H1 (cell line): Measurements from ENCODE around the gene CTNND2. TPM values are rescaled to one million over a fixed set of nuclear protein-coding genes. Genes with fewer than 3 reads are reported as not detected.

Source experiments
- CTCF ChIA-PET: fragments of 300-600 bp; sonication (Branson Sonifier 250); formaldehyde crosslinking; loops from one replicate; lab custom pipeline; 2021; ENCODE audit not compliant: partially characterized antibody; lab: Charles Lee
- POLR2A ChIA-PET: fragments of 300-600 bp; sonication (Branson Sonifier 250); formaldehyde crosslinking; loops from one replicate; lab custom pipeline; 2021; ENCODE audit warnings: inconsistent platforms; ENCODE audit not compliant: partially characterized antibody; lab: Charles Lee
- DNase-seq, 2 experiments: peaks; one replicate each; pipeline versions ENCODE4 v3.0.0 to v3.0.0-alpha.2; 2010 to 2022; ENCODE audit warnings: low spot score in 2 of 2, low read depth in 1 of 2, mixed read lengths in 1 of 2
- FAIRE-seq: peaks from 2 replicates; lab custom pipeline; 2011; peaks lifted over from hg19 to GRCh38; lab: Jason Lieb, UNC
- H2AFZ ChIP-seq: 2 replicates; pipeline ENCODE4 v1.8.1; 2012; ENCODE audit warnings: low read length, inconsistent platforms
- H2AK5ac ChIP-seq: 2 replicates; pipeline ENCODE4 v1.6.1; 2013; ENCODE audit warnings: low read depth, low read length
- H2BK120ac ChIP-seq: replicated peaks from 2 replicates; pipeline ENCODE3; 2013; ENCODE audit warnings: low read depth, low read length, inconsistent platforms
- H2BK12ac ChIP-seq: 2 replicates; pipeline ENCODE4 v1.6.1; 2013; ENCODE audit warnings: low read depth, low read length
- H2BK15ac ChIP-seq: 2 replicates; pipeline ENCODE4 v1.6.1; 2013; ENCODE audit warnings: low read length
- H2BK20ac ChIP-seq: 2 replicates; pipeline ENCODE4 v1.6.1; 2013; ENCODE audit warnings: low read length
- H2BK5ac ChIP-seq: 2 replicates; pipeline ENCODE4 v1.6.1; 2013; ENCODE audit warnings: low read depth, low read length
- H3K14ac ChIP-seq: 2 replicates; pipeline ENCODE4 v1.6.1; 2013; ENCODE audit warnings: inconsistent platforms; ENCODE audit not compliant: insufficient read length
- H3K18ac ChIP-seq: 2 replicates; pipeline ENCODE4 v1.6.1; 2013; ENCODE audit warnings: low read length; ENCODE audit errors: extremely low read depth
- H3K23ac ChIP-seq: 2 replicates; pipeline ENCODE4 v1.6.1; 2013; ENCODE audit warnings: inconsistent platforms; ENCODE audit not compliant: insufficient read length
- H3K23me2 ChIP-seq: 2 replicates; pipeline ENCODE4 v1.6.1; 2013; ENCODE audit warnings: low read depth, low read length
- H3K27ac ChIP-seq: 2 replicates; pipeline ENCODE4 v1.6.1; 2011; ENCODE audit warnings: low read depth, low read length, inconsistent platforms
- H3K27me3 ChIP-seq, 4 experiments: replicated peaks in 1 of 4; 1 replicate in 1 of 4; 2 replicates in 3 of 4; pipeline versions ENCODE4 v1.6.1 to v1.8.1; 2011 to 2013; ENCODE audit warnings: low read length in 3 of 4, mild to moderate bottlenecking in 3 of 4, inconsistent platforms in 2 of 4, mixed read lengths in 2 of 4, moderate library complexity in 1 of 4; ENCODE audit not compliant: control insufficient read depth in 3 of 4, insufficient read depth in 3 of 4; ENCODE audit errors: extremely low read depth in 1 of 4
- H3K36me3 ChIP-seq, 4 experiments: 2 replicates each; pipeline versions ENCODE4 v1.6.1 to v1.8.1; 2011 to 2013; ENCODE audit warnings: mild to moderate bottlenecking in 4 of 4, low read length in 3 of 4, moderate library complexity in 2 of 4, control low read depth in 1 of 4, inconsistent platforms in 1 of 4; ENCODE audit not compliant: insufficient read depth in 4 of 4, control insufficient read depth in 2 of 4
- H3K4ac ChIP-seq: replicated peaks from 2 replicates; pipeline ENCODE3; 2013; ENCODE audit warnings: low read length, low read depth, mixed read lengths, inconsistent platforms; ENCODE audit not compliant: insufficient read length
- H3K4me1 ChIP-seq, 4 experiments: replicated peaks in 1 of 4; 1 replicate in 1 of 4; 2 replicates in 3 of 4; pipeline versions ENCODE4 v1.6.1 to v1.8.1; 2011 to 2013; ENCODE audit warnings: low read length in 3 of 4, inconsistent platforms in 2 of 4, mixed read lengths in 1 of 4; ENCODE audit not compliant: insufficient read depth in 4 of 4, control insufficient read depth in 3 of 4
- H3K4me2 ChIP-seq, 2 experiments: 2 replicates each; pipeline versions ENCODE4 v1.6.1 to v1.8.1; 2011 to 2013; ENCODE audit warnings: low read depth in 2 of 2, low read length in 2 of 2, control low read depth in 1 of 2, inconsistent platforms in 1 of 2, mild to moderate bottlenecking in 1 of 2; ENCODE audit not compliant: insufficient read depth in 1 of 2
- H3K4me3 ChIP-seq, 4 experiments: fragments of 200-600, 300-600 bp in 1 of 4; sonication (generic), shearing (Covaris generic), sonication (Bioruptor Twin) in 1 of 4; 2 replicates each; pipeline versions ENCODE4 v1.5.1 to v1.8.1; 2011 to 2016; ENCODE audit warnings: low read length in 4 of 4, low read depth in 3 of 4, control low read depth in 2 of 4, inconsistent platforms in 2 of 4, mild to moderate bottlenecking in 2 of 4, mixed read lengths in 1 of 4, moderate library complexity in 1 of 4; ENCODE audit not compliant: insufficient read depth in 2 of 4; ENCODE audit errors: extremely low read depth in 1 of 4
- H3K56ac ChIP-seq: replicated peaks from 2 replicates; pipeline ENCODE3; 2013; ENCODE audit warnings: low read depth, mild to moderate bottlenecking, mixed read lengths, low read length, inconsistent platforms; ENCODE audit not compliant: insufficient read length
- H3K79me1 ChIP-seq: 2 replicates; pipeline ENCODE4 v1.6.1; 2013; ENCODE audit warnings: low read depth, low read length, control low read depth
- H3K79me2 ChIP-seq, 2 experiments: 2 replicates each; pipeline versions ENCODE4 v1.6.1 to v1.8.1; 2012 to 2013; ENCODE audit warnings: low read length in 2 of 2, mild to moderate bottlenecking in 2 of 2, inconsistent platforms in 1 of 2; ENCODE audit not compliant: insufficient read depth in 2 of 2, control insufficient read depth in 1 of 2
- H3K9ac ChIP-seq, 4 experiments: replicated peaks in 1 of 4; 1 replicate in 1 of 4; 2 replicates in 3 of 4; pipeline versions ENCODE4 v1.6.1 to v1.8.1; 2011 to 2013; ENCODE audit warnings: low read depth in 3 of 4, low read length in 3 of 4, control low read depth in 2 of 4, mild to moderate bottlenecking in 2 of 4, moderate library complexity in 2 of 4, inconsistent platforms in 1 of 4; ENCODE audit errors: extremely low read depth in 1 of 4
- H3K9me3 ChIP-seq, 2 experiments: 2 replicates each; pipeline versions ENCODE4 v1.6.1 to v1.8.1; 2012 to 2013; ENCODE audit warnings: mild to moderate bottlenecking in 2 of 2, moderate library complexity in 2 of 2, control low read depth in 1 of 2, inconsistent platforms in 1 of 2, low read depth in 1 of 2, low read length in 1 of 2, mixed read lengths in 1 of 2; ENCODE audit not compliant: insufficient read depth in 2 of 2
- H4K20me1 ChIP-seq, 2 experiments: replicated peaks in 1 of 2; 2 replicates each; pipeline versions ENCODE3 to v1.8.1; 2011 to 2013; ENCODE audit warnings: inconsistent platforms in 2 of 2, low read length in 2 of 2, mild to moderate bottlenecking in 1 of 2; ENCODE audit not compliant: insufficient read depth in 2 of 2, control insufficient read depth in 1 of 2
- H4K5ac ChIP-seq: 2 replicates; pipeline ENCODE4 v1.6.1; 2013; ENCODE audit warnings: low read length, low read depth, mixed read lengths, inconsistent platforms; ENCODE audit not compliant: insufficient read length
- H4K8ac ChIP-seq: 2 replicates; pipeline ENCODE4 v1.8.0; 2013; ENCODE audit warnings: mild to moderate bottlenecking, moderate library complexity, low read length, inconsistent platforms; ENCODE audit not compliant: insufficient read depth; ENCODE audit errors: extremely low read depth
- H4K91ac ChIP-seq: replicated peaks from 2 replicates; pipeline ENCODE3; 2013; ENCODE audit warnings: low read length, mixed read lengths, inconsistent platforms; ENCODE audit not compliant: insufficient read length
- ASH2L ChIP-seq: fragments of 200-600, 300-600 bp; sonication (generic); IDR thresholded peaks from one replicate; pipeline ENCODE4 v1.7.1; 2017; ENCODE audit warnings: low read length
- EP300 ChIP-seq, 2 experiments: IDR thresholded peaks; 1 replicate in 1 of 2; 2 replicates in 1 of 2; pipeline ENCODE4 v1.6.1; 2011 to 2012; ENCODE audit warnings: low read depth in 2 of 2, low read length in 2 of 2, mild to moderate bottlenecking in 2 of 2, borderline replicate concordance in 1 of 2, inconsistent platforms in 1 of 2, moderate library complexity in 1 of 2
- HDAC6 ChIP-seq: IDR thresholded peaks from one replicate; pipeline ENCODE4 v1.7.1; 2012; ENCODE audit warnings: low read depth, mild to moderate bottlenecking, inconsistent platforms, low read length, moderate library complexity
- RBBP5 ChIP-seq: IDR thresholded peaks from 2 replicates; pipeline ENCODE4 v1.7.1; 2012; ENCODE audit warnings: low read depth, mild to moderate bottlenecking, inconsistent platforms, low read length, moderate library complexity, borderline replicate concordance
- WGBS, 2 experiments: shearing (Covaris generic) in 1 of 2; methylation state at CpG; one replicate each; pipeline versions ENCODE4 v1.1.6 to v1.1.7; 2013 to 2015; ENCODE audit warnings: low lambda C conversion rate in 2 of 2, mixed read lengths in 2 of 2, inconsistent platforms in 1 of 2, low coverage in 1 of 2, missing lambda C conversion rate in 1 of 2; ENCODE audit not compliant: insufficient replicate concordance in 2 of 2, insufficient coverage in 1 of 2, insufficient read length in 1 of 2; ENCODE audit errors: extremely low coverage in 1 of 2, missing lambda C conversion rate in 1 of 2; 5-methylcytosine and 5-hydroxymethylcytosine counted together
- polyA plus RNA-seq, 7 experiments: library from polyadenylated mRNA; depleted of rRNA in 3 of 7; stranded (reverse) in 5 of 7; unstranded in 2 of 7; fragments of >200 nt in 5 of 7; fragments of 200-250 nt in 2 of 7; gene quantifications; 1 replicate in 5 of 7; 2 replicates in 1 of 7; 4 replicates in 1 of 7; pipeline versions ENCODE4 v1.2.1 to v1.2.3, GENCODE V29; 2011 to 2013; ENCODE audit warnings: missing spikeins in 2 of 7, mixed read lengths in 2 of 7
- total RNA-seq: library from RNA; stranded (reverse); fragmentation: NEBNext Ultra II Directional; extraction: Animal tissue kit (Norgen Biotek cat#: 25700); gene quantifications from 2 replicates; pipeline ENCODE4 v1.2.1, GENCODE V29; 2021

The CTNND2 gene
- total and polyA plus RNA-seq, 2 of the 8 experiments (the other 6 are each of a cell fraction or from before 2014, with no cell fraction given) = 7.4 to 14.2 TPM

- Histone ChIP-seq H3K27ac (no peak overlapping the region), H2AK5ac (no peak overlapping the region), H3K9me3 (no peaks in the 10 kb centered on the region), H3K9ac (no peak overlapping the region), H3K79me2 (no peaks in the 10 kb centered on the region), H3K79me1 (no peaks in the 10 kb centered on the region), H3K4me3 (no peak overlapping the region), H3K23me2 (no peaks in the 10 kb centered on the region), H3K4ac (no peak overlapping the region), H2AFZ (no peak overlapping the region), H4K8ac (no peak overlapping the region), H4K20me1 (no peaks in the 10 kb centered on the region), H3K4me2 (no peak overlapping the region), H3K14ac (no peak overlapping the region), H3K23ac (no peak overlapping the region), H3K18ac (no peak overlapping the region), H2BK12ac (no peak overlapping the region), H3K36me3 (no peaks in the 10 kb centered on the region), H3K4me1 (no peaks in the 10 kb centered on the region; a peak in 1 of 7 replicates), H2BK5ac (no peak overlapping the region), H3K56ac (no peak overlapping the region), H2BK20ac (no peak overlapping the region), H3K27me3 (no peaks in the 10 kb centered on the region), H2BK15ac (no peak overlapping the region), H4K91ac (no peak overlapping the region), H2BK120ac (no peak overlapping the region), H4K5ac (no peak overlapping the region)
- ChIA-PET CTCF (no interaction called here), POLR2A (no interaction called here)
- TF ChIP-seq EP300 (IDR thresholded peaks at IDR 0.05; ENCODE audit: borderline replicate concordance in 1 of 2, low read depth in 2 of 2, low read length in 2 of 2) = no peak
- TF ChIP-seq ASH2L = no peak
- no peak for TF ChIP-seq RBBP5
- TF ChIP-seq HDAC6 = no peak
- WGBS, 2 experiments = 93% methylated on average over 4 of the region's 4 CpGs; no CpG with 5 or more reads in 1 of the 2 experiments
- FAIRE-seq (no peak), DNase-seq (no peak)
These were observed 263.9 kb downstream of the CTNND2 start for GRCh38 chr5:11640158-11640873.
